NCI-H1048 (cell line): ENCODE data around the gene INA.

Experiments
- DNase-seq: peaks from one replicate; lab custom pipeline; 2025; lab: John Stamatoyannopoulos, UW

Gene INA

DNA sequence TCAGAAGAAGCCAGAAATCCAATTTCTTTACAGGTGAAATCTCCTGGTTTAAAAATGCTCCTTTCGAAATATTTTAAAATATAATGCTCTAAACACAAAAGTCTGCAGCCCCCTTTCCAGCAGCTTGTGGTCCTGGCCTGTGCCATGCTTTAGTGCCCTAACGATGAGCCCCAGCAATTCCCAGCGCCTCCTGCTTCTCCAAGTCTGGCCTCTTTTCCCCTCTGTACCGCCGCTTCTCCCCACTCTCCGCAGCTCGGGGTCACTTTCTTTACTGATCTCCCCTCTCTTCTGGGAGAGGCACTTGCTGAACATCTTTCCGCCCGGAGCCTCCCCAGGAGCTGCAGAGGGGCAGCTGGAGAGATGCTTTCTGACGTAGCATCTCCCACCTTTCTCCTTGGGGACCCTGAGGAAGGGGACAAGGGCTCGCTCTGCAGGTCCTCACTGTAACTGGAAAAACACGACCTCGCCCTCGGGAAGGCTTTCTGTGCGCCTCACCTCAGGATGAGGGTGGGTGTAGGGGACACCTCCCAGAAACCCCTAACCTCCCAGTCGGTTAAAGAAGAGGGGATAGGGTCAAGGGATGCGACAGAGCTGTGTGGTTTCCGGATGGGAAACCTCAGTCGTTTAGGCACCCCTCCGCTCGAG, 565 bp upstream of the INA start:
- DNase-seq = no peak

GRCh38 chr10:103277713-103278536, 987 bp downstream of the INA start:
- no peak for DNase-seq

DNA sequence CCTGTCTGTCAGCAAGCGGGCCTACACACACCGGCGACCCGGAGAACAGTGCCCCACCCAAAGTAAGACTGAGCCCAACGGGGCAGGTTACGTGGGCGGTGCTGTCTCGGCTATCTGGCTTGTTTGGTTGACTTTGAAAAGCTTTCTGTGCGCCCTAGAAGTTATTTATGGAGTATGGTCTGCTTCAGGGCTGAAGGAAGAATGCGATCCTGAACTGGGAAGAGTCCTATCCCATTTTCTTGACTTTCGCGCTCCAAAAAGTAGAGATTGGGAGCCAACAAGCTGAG, 1.5 kb downstream of the INA start:
- DNase-seq = no peak

- DNase-seq = no peak
These were observed 1.9 kb downstream of the INA start for GRCh38 chr10:103278862-103279298.

GRCh38 chr10:103280031-103280430, 3.1 kb downstream of the INA start:
- DNase-seq = no peak

GRCh38 chr10:103280506-103280905, 3.6 kb downstream of the INA start:
- no peak for DNase-seq

- DNase-seq = no peak
These were observed 4.8 kb downstream of the INA start for GRCh38 chr10:103281753-103282152.

DNA sequence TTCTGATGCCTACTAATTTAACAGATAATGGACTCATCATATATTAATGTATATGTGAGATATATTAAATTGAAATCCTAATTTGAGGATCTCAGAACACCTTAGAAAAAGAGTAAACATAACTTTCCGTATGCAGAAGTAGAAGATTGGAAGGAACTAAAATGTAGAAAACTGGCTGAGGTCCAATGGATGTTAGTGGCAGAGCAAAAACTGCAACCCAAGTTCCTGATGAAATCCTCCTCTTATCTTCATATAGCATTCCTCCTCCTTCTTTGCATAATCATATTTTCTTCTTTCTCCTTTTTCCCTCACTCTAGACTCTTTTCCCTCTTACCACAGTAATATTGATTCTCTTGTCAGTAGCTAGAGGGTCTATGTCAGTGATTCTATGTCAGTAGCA, 6.0 kb downstream of the INA start:
- no peak for DNase-seq

DNA sequence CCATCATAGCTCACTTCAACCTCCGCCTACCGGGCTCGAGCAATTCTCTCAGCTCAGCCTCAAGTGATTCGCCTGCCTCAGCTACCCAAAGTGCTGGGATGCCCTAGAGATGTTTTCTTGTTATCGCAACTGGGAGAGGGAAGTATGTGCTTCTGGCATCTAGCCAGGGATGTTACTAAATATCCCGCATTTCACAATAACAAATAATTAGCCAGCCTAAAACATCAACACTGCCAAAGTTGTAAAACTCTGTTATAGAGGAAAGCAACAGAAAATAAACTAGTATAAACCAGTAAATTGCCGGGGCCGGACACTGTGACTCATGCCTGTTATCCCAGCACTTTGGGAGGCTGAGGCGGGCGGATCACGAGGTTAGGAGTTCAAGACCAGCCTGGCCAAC, 7.2 kb downstream of the INA start:
- DNase-seq = no peak

GRCh38 chr10:103287992-103288391, 11.1 kb downstream of the INA start:
- DNase-seq = no peak

- DNase-seq = no peak
These were observed 14.7 kb downstream of the INA start for GRCh38 chr10:103291588-103291987.

- no peak for DNase-seq
These were observed 18.6 kb downstream of the INA start for GRCh38 chr10:103295374-103296015.

DNA sequence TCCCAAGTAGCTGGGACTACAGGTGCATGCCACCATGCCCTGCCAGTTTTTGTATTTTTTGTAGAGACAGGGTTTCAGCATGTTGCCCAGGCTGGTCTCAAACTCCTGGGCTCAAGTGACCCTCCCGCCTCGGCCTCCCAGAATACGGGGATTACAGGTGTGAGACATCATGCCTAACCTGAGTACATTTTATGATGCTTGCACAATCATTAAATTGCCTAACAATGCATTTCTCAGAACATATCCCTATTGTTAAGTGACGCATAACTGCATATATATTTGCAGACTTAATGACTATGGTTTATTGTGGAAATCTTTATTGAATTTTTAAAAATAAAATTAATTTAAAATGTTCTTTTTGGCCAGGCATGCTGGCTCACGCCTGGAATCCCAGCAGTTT, 30.7 kb downstream of the INA start:
- no peak for DNase-seq

- DNase-seq = no peak
These were observed 33.3 kb downstream of the INA start for GRCh38 chr10:103310197-103310596.

DNA sequence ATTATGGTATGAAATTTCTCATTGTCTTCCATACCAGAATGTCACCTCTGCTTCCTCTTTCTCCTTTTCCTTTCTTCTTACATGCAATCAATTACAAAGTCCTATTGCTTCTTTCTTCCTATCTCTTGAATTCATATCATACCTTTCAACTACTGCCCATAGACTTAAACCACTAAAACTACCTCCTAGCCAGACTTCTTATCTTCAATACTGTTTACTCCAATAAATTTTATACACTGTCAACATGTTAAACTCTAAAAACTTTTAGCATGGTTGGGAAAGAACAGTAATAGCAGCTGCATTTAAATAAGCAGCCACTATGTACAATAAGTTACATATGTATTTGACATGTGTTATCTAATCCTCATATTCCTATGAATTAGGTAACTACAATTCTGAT, 39.1 kb downstream of the INA start:
- no peak for DNase-seq

GRCh38 chr10:103327906-103328305, 51.0 kb downstream of the INA start:
- DNase-seq = no peak

DNA sequence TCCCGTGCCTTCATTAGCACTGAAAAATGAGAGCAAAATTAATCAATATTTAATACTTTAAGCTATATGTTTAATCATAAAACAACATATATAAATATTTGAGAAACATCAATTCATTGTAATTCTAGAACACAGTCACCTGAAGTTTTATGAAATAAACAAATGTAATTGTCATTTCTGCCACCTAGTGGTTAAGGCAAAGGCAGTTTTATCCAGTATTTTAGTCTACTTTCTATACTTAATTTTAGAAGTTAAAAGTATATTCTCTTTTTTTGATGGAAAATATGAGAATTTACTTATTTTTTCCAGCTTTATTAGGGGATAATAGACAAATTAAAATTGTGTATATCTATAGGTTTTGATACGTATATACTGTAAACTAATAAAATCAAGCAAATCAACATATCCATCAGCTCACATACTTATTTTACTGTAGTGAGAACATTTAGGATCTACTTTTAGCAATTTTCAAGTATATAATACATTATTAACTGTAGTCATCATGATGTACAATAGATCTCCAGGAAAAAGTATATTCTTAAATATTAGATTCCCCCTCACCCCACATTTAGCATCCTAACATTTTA, 57.1 kb downstream of the INA start:
- DNase-seq = no peak

GRCh38 chr10:103334567-103334966, 57.6 kb downstream of the INA start:
- DNase-seq = no peak

- no peak for DNase-seq
These were observed 59.4 kb downstream of the INA start for GRCh38 chr10:103336370-103336769.
